Activated naive CD4-positive, alpha-beta T cell treated with Interleukin-2 at 50 U/mL for 16 hours (primary cell): ENCODE results near the gene CCDC9.

Source experiments
- DNase-seq: peaks from one replicate; pipeline ENCODE4 v3.0.0-alpha.2; 2020

CCDC9 gene

GRCh38 chr19:47255879-47256692, at the start of gene CCDC9:
Gene CCDC9 (plus strand): TSS chr19:47256525. CDS start chr19:47258401, 1,876 bp downstream.
- DNase-seq: peak; percentile 95

DNA sequence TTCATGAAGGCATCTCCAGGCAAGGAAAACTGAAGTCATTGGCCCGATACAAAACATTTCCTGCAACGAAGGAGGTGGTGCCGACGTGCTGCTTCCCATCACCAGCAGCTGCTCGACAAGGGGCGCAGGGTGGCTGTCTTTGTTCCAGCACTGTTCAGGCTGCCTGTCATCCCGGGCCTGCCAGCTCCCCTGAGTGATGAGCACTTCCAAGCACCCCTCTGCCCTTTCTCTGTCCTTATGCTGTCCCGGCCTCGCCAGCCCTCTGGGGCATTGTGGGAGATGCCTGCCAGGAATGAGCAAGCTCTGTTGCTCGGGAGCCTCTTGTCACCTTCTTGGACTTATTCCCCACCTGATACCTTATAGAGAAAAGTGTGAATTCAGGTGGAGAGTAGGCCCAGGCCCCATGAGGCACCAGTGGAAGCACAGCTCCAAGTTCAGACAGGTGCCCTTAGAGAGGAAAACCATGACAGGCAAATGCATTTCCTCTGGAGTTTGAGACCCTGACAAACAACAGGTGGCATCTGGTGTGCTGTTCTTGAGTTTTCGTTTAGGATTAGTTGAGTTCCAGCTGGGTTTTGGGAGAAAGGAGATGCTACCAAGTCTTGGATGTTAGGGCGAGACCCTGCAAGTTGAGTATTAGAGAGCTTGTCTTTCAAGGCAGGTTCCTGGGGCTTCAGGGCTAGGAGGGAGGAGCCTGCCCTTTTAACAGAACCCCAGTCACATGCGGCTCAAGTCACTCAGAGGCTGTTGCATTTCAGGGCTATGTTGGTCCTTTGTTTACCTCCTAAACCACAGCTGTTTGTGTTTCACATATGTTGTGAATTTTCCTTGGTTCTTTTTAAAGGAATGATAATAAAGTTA, 46.8 kb upstream of the CCDC9 start:
- DNase-seq: no peak

- DNase-seq: no peak
These were observed 46.2 kb upstream of the CCDC9 start for GRCh38 chr19:47210180-47210490.

- peak; percentile 77 for DNase-seq
These were observed 45.5 kb upstream of the CCDC9 start for GRCh38 chr19:47210689-47211316.

DNA sequence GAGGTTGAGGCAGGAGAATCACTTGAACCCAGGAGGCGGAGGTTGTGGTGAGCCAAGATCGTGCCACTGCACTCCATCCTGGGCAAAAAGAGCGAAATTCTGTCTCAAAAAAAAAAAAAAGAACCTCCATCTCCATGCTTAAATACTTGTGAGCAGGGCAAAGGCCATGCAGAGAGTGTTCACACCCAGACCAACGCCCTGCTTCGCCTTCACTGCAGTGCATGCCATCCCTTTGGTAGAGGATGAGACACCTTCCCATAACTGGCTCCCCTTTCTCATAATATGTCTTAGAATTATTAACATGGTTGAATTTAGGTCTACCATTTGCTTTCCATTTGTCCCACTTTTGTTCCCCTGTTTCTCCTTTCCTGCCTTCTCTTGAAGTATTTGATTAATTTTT, 40.7 kb upstream of the CCDC9 start:
- DNase-seq: no peak

DNA sequence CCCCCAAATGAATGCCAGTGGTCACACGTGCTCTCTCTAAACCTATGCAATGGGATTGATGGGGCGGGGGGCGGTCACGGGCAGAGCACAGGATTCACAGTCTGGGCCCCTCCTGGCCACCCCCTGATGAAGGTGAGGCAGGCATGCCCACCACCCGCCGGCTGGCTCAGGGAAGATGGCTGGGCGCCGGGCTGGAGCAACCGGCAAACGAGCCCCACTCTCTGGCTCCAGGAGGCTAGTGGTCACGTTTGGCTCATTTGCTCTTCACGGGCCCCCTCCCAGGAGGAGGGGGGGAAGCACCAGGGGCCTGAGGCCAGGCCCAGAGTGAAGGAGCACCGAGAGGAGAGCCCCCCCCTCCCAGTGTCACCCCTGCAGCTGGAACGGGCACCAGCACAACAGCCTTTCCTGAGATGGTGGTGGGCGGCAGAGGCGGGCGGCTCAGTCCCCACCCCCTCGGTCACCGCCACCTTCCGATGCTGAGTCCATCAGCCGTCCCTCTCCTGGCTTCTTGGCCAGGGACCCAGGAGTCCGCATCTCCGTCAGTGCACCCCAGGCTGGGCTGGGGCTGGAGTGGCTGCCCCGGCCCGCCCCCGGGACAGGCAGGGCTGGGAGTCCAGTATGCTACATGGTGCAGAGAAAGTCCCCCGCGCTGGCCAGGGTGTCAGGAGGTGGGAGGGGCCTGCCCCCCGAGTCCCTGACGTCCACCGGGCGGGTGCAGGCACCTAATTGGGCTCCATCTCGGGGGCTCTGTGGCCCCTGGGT, 35.1 kb upstream of the CCDC9 start:
- no peak for DNase-seq

DNA sequence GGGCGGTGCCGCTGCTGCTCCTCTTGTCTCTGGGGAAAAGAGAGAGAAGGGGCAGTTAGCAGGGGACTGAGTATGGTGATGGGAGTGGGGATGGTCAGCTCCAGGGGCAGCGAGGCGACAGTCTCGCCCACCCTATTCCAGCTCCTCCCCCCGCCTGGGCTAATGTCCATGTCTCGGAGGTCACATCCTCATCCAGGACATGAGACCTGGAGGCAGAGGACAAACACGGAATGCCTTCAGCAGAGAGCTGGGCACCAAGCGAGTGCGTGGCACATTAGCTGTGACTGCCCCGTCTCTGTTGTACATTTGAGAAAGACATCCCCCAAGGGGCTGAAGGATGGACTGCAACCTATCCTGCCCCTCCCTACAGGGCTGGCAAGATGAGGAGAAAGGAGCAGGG, 34.4 kb upstream of the CCDC9 start:
- no peak for DNase-seq

GRCh38 chr19:47225746-47226425, 30.4 kb upstream of the CCDC9 start:
- DNase-seq: peak; percentile 84

DNA sequence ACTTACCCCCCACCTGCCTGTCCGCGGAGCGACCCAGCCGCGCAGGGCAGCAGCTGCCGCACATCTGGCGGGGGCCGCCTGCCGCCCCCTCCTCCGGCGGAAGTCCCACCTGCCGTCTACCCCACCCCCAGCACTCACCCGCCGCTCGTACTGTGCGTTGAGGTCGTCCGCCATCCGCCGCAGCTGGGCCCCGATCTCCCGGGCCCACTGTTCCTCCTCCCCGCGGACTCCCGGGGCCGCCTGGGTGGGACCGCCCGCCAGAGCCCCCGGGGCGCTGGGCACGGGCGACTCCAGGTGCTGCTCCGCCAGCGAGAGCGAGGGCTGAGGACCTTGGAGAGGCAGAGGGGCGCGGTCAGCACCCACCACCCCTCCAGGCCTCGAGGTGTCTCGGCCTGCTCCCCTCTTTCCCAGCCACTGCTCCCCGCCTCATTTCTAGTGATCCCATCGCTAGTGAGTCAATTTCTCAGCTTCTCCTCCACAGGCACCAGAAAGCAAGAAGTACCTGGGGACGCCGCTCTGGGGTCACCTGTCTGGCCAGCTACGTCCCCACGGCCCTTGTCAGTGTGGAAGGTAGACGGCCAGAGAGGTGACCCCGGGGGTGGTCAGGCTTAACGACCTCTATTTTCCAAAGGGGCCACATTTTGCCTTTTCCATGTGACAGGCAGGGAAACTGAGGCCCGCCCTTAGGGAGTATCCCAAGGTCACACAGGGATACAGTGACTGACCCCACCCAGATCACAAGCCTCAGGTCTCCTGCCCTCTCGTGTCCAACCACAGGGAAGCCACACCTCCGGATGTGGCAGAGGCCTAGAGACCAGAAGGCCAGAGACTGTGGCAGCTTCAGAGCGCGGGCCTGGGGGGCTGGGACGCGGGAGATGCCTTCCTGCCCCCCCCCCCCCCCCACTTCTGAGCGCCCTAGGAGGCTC, 29.6 kb upstream of the CCDC9 start:
- DNase-seq: no peak

- no peak for DNase-seq
These were observed 28.8 kb upstream of the CCDC9 start for GRCh38 chr19:47227352-47228167.

DNA sequence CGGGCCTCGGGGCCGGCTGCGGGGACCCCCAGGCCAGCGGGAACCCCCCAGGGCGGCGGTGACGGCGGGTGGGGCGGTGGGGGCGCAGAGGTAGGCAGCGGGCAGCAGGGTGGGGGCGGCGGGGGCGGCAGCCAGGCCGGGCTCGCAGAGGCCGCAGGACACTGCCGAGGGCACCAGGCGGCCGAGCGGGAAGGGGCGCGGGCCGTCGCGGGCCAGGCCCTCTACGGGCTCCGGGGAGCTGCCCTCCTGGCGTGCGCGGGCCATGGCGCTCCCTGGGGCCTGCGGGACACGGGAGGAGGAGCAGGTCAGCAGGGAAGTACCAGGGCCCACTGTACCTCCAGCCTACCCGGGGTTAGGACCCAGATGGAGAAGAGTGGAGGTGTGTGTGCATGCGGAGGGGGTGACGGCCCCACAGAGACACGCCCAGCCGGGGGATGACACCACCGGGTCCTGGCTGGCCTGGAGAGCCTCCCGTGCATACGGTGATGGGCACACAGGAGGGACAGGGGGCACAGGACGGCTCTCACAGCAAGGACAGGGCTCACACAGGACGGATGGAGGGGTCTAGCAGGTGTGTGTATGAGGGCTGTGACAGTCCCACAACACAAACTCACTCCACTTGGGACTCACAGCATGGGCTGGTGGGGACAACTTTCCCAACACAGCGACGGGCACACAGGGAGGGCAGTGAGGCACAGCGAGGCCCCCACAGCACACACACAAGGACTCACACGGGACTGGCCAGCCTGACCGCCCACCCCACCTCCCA, 28.0 kb upstream of the CCDC9 start:
- DNase-seq: peak; percentile 51

GRCh38 chr19:47228937-47229675, 27.2 kb upstream of the CCDC9 start:
- DNase-seq: no peak

- DNase-seq: no peak
These were observed 26.7 kb upstream of the CCDC9 start for GRCh38 chr19:47229676-47230053.

- peak; percentile 82 for DNase-seq
These were observed 26.0 kb upstream of the CCDC9 start for GRCh38 chr19:47230054-47230920.

- no peak for DNase-seq
These were observed 25.5 kb upstream of the CCDC9 start, which contains the start of gene BBC3 for GRCh38 chr19:47230921-47231214. Gene BBC3 (minus strand): TSS chr19:47231199. CDS start chr19:47228431, 2,768 bp downstream.

DNA sequence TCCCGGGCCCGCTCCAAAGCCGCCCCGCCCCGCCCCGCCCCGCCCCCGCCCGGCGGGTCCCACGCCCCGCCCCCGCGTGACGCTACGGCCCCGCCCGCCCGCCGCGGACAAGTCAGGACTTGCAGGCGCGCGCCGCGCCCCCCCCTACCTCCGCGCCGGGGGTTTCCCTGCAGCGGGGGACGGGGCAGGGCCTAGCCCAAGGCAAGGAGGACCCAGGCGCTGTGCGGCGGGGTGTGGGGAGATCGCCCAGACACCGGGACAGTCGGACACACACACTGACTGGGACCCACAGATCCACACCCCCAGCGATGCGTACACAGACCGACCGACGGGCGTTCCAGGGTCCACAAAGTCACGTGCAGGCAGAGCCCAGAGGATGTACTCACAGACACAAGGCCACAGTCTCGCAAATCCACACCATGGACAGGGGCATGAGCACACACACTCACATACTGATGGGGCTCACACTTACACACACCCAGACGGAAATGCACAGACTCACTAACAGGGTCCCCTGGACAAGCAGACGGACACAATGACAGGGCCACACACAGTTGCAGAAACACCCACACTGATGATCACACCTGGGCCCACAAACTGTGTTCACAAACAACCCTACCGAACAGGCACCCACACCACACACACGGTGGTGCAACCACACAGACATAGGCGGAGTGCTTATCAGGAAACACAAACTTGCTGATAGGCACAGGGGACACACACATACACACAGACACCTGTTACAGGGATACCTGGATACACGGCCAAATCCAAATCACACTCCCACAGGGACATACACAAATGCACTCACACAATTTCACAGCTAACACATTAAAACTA, 24.9 kb upstream of the CCDC9 start:
- peak; percentile 90 for DNase-seq
